ENCODE measurements around the gene IRAG1.

The IRAG1 gene

DNA sequence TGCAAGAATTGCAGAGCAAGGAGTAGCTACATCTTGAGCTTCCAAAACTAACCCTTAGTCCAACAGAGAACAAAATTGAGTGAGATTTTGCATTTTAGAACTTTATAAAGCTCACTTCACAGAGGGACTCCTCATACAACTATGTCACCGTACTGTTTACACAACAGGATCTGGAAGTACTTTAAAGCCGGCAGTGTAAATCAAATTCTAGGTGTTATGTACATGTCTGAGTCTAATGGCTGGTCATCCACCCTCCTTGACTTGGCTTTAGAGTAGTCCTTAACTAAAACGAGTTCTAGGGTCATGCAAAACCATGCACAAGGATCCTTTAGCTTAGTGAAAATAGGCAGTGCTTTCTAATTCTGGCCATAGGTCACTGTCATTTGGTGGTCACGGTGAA, 23.5 kb downstream of the IRAG1 start:
- no peak overlapping the region for H3K4me3 ChIP-seq (ENCODE audit: low read depth, low read length)

DNA sequence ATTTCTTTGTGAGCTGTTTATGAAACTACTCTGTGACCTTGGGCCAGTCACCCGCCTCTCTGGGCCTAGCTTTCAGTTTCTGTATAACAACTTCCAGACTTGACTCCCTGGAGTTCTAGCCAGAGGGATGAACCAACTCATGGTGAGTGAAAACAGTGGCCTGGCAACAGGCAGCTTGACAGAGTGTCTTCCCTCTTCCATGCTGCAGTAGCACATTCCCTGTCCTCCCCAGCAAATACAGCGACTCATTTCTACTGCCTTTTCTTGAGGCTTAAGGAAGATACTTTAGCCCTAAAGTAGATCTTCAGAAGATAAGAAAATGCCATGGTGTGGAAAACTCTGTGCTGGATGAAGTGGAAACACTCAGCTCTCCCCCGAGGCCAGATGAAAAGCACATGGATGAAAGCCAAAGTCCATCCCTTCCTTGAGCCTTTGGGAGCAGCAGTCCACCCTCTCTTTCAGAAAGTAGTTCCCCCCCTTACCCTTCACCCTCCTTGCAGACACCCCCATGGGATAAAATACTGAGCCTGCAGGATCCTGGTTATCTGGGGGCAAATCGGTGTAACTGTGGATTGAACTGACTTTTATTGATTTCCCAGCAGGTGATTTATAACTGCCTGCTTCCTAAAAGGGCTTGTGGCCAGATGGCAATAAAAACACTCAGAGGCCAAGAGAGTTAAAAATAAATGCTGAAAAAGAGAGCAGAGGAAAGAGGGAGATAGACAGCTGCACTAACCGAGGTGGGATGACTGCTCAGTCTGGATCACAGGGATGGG, 24.1 kb downstream of the IRAG1 start:
- H3K4me3 ChIP-seq (ENCODE audit: low read depth, low read length): no peak overlapping the region

DNA sequence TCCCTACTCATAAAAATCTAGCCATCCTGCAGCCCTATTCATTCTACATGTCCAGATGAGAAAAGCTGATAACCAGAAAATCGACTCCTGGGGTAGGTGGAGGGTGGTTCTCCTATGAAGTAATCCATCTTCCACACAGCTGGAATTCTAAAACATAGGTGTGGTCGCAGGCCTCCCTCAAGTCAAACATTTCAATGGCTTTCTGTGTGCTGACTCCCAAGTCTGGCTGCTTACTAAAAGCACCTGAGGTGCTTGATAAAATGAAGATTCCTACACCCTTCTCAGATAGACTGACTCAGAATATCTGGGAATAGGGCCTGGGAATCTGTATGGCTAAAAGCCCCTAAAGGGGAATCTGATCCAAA, 26.1 kb downstream of the IRAG1 start:
- H3K4me3 ChIP-seq (ENCODE audit: low read depth, low read length): no peak overlapping the region

DNA sequence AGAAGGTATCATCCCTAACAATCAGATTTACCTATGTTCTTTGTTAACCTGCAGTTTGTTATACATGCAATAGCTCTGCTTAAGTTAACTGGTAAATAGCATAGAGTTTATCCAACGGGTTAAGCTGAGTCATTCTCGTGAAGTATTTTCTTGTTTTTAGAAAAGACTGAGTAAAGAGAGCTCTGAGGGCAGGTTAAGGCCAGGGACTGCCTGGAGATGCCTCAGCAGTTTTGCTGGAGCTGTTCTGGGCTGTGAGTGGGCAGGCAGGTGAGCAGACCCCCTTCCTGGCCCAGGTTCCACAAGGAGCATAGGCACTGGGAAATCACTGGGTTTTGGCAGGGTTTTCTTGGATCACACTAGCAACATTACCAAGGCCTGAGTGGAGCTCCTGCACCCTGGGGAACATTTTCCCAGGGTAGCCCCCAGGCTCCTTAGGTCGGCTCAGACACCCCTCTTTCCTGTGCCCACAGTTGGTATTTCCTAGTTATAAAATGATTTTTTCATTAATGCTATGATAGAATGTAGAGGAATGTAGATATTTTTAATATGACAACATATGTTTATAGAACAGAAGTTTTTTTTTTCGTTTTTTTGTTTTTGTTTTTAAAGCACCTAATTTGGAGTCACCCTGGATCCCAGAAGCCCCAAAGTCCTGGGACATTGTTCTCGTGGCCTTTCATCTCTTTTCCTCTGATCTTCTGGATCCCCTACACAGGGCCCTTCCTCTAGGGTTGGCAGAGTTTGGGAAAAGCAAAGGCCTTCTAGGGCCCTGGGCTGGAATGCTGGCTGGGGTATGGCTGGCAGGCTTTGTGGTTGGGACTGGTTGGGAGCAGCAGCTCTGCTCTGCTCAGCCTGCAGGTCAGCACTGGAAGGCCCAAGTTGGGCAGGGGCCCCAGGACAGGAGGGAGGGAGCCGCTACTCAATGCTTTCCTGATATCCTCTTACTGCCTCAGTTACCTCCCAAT, 26.7 kb downstream of the IRAG1 start:
- no peak overlapping the region for H3K4me3 ChIP-seq (ENCODE audit: low read depth, low read length)

DNA sequence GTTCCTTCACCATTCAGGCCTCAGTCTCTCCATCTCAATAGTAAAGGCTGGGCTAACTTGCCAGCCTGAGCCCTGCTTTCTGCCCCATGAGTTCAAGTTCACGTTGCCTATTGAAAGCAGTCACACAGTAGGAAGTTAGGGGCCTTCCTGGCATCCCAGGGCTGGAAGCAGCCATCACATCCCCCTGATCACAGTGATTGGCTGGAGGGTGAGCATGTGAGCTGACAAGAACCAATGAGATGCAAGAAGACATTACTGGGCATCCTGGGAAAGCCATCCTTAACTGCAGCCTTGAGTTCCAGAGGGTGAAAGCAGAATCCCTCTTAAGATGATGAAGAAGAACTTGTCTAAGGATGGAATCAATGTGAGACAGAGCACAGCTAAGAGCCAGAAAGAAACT, 29.1 kb downstream of the IRAG1 start:
- no peak overlapping the region for H3K4me3 ChIP-seq (ENCODE audit: low read depth, low read length)

DNA sequence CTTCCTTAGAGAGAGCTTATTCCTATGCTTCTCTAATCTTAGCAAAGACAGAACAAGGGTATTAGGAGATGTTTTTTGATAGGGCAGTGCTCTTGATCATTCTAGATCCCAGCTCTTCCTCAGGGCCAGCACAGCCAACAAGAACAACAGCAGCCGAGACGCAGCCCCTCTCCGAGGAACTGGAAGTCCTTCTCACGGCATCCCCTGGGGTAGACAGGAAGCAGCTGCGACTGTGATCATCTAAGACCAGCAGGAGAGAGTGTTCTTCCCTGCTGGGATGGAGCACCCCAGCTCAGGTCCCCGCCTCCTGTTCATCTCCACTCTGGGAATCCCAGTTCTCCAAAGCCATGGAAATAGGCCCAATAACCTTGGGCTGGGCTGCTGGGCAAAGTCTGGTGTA, 29.6 kb downstream of the IRAG1 start:
- H3K4me3 ChIP-seq (ENCODE audit: low read depth, low read length): no peak overlapping the region

DNA sequence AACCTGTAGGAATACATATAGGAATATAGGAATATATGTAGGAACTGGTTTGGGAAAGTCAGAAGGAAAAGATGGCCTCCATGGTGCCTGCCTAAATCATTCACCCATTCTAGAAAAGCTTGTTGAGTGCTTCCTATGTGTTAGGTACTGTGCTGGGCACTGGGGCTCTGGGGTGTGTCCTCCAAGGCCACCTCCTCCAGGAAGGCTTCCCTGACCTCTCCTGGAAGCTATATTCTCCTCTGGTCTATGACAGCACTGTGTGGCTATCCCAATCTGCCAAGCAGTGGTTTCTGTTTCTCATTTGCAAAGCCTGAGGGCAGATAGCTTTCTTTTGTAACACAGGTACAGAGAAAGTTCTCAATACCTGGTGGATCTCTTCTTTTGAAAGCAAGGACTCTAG, 30.2 kb downstream of the IRAG1 start:
- no peak overlapping the region for H3K4me3 ChIP-seq (ENCODE audit: low read depth, low read length)

DNA sequence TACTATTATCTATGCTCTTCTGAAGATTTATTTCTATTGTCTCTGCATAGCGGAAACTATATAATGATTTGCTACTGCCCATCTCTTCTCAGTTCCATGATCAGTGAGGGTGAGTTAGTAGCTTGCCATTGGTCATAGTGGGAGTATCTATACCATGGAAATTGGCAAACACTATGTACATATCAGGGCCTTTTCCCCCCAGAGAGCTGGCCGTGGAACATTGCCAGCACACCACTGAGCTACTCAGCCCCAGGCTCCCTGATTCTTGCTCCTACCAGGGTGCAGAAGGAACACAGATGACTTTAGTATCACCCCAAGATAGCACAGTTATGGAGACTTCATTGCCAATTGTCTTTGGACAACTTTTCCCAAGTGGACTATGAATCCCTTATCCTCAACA, 33.2 kb downstream of the IRAG1 start:
- H3K4me3 ChIP-seq (ENCODE audit: low read depth, low read length): no peak overlapping the region

DNA sequence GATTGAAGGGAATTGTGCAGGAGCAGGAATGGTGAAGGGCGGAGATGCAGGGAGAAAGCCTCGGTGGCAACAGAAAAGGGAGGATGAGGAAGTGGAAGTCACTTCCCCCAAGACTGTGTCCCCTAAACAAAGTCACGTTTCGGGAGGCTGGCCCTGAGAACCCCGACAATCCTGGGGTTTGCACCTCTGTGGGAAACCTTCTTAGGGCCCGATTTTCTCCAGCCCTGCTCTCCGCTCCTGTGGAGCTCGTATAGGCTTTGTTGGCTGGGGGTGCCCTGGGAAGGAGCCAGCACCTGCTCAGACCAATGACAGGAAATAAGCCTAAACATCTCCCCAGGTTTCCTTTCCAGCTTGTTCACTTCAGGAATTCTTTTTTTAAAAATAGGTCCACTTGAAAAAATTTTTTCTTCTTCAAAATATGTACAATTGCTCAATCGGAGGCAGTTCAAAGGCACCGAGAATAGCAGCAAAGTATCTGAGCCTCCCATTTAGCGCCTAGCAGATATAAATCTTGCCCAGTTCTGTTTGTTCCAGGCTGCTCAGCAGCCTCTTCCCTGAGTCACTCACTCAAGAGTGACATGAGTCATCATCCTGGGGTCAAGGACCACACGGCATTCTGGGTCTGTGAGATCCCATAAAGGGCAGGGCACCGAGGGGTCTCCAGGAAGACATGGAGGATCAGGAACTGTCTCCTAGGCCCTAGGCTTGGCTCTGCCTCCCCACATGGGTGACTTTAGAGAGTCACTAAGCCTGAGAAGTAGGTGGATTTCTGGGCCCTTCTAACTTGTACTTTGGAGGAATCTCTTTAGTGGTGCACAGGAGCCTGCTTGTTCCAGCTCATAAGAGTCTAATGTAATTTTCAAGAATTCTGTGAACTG, 34.0 kb downstream of the IRAG1 start:
- H3K4me3 ChIP-seq (ENCODE audit: low read depth, low read length): no peak overlapping the region

DNA sequence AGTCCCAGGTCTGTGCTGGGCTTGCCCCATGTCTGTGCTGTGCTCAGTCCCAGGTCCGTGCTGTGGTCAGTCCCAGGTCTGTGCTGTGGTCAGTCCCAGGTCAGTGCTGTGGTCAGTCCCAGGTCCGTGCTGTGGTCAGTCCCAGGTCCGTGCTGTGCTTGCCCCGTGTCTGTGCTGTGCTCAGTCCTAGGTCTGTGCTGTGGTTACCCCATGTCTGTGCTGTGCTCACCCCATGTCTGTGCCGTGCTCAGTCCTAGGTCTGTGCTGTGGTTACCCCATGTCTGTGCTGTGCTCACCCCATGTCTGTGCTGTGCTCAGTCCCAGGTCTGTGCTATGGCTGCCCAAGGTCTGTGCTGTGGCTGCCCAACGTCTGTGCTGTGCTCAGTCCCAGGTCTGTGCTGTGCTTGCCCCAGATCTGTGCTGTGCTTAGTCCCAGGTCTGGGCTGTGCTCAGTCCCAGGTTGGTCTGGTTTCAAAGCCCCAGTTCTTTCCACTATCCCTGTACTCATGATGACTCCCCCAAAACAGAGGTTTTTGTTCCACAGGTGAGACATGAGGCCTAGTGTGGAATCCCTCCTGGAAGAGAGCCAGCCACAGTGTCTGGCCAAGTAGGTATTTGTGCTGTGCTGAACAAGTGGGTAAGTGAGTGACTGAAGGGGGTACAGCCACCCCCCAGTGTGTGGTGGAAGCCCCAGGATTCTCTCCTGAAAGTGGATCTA, 34.8 kb downstream of the IRAG1 start:
- no peak overlapping the region for H3K4me3 ChIP-seq (ENCODE audit: low read depth, low read length)

DNA sequence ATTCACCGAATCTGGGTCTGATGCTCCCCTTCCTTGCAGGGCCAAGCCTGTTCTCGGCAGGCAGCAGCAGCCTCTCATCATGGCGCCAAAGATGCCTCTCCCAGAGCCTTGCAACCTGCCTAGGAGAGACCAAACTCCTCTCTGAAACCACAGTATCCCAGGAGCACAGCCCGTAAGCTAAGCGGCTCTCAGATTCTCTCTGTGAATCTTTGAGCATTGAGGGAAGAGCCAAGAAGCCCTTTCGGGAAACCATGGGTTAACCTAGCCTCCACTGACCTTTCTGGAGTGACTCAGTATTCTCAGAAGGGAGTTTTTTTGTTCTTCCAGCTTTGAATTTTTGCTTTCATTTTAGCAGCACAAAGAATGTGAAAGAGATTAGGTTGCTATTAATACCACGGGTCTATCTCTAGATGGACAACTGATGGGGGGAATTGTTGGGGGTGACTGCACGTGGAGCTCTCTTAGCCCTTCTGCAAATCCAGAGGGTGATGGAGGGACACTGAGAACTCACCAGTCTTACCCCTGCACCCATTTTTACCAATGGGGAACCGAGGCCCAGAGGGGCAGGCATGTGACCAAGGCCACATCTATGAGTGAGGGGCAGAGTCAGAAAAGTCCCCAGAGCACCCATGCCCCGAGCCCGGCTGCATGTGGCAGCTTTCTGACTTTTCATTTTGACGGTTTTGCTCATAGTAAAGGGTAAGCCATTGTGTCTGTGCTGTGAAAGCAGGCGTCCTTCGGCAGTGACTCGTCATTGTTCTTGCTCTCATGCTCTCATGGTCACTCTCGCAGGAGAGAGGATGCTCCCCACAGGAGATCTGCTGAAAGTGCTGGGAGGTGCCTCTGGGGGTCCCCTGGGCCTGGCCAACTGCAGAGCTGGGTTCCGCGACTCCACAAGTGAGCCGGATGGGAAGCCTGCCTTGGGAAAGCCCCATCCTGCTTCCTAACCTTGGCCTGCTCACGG, 36.0 kb downstream of the IRAG1 start:
- no peak overlapping the region for H3K4me3 ChIP-seq (ENCODE audit: low read depth, low read length)

DNA sequence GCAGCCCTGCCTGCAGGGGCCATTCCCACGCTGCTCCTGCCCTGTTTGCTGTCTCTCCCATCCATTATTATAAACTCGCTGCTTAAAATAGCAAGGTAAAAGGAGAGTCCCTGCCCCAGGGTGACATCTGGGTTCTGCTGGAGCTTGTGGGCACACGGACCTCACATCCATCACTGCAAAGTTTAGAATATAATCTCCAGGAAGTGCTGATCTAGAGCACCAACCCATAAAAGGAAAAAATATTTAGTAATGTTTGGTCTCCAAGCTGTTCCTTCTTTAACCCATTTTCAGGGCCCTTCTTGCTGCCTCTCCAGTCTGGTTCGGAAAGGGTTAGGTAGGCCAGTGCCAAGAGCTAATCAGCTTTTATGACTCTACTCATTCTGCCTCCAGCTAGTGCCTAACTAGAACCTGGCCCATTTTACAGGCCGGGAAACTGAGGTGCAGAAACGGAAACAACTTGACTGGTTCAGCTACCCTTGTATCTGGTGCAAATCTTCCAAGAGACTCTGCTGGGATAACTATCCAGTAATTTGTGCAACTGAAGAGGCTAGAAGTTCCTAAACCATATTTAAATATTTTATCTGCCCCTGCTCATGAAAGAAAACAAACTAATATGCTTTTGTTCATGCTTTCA, 37.5 kb downstream of the IRAG1 start:
- no peak overlapping the region for H3K4me3 ChIP-seq (ENCODE audit: low read depth, low read length)

DNA sequence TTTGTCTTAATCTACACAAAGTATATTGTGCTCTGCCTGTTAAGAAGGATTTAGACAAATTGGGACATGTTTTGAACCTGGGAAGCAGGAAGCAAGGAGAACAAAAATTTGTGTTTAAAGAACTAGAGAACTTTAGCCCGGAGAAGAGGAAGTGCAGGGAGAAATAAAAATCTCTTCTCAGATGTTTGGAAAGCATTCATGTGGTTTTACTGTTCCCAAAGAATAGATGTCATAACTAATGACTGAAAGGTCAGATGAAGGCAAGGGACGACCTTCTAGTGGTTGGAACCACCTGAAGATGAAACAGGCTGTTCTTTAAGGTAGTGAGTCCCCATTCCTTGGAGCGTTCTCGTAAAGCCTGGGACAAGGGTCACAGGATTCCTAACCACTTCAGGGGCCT, 38.3 kb downstream of the IRAG1 start:
- no peak overlapping the region for H3K4me3 ChIP-seq (ENCODE audit: low read depth, low read length)

DNA sequence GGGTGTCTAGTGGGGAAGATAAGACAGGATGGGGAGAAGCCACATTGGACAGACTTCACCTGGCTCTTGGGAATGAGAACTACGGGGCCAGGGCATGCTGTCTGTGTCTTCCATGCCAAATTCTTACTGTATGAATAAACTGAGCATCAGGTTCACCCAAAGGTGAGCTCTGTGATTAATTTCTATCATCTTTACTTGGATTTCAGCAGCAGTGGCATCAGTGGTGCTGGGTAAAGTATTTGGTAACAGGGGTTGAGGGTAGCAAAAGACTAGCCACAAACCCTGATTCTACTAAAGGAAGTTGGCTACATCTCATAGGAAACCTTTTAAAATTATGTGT, 38.8 kb downstream of the IRAG1 start:
- H3K4me3 ChIP-seq (ENCODE audit: low read depth, low read length): no peak overlapping the region

DNA sequence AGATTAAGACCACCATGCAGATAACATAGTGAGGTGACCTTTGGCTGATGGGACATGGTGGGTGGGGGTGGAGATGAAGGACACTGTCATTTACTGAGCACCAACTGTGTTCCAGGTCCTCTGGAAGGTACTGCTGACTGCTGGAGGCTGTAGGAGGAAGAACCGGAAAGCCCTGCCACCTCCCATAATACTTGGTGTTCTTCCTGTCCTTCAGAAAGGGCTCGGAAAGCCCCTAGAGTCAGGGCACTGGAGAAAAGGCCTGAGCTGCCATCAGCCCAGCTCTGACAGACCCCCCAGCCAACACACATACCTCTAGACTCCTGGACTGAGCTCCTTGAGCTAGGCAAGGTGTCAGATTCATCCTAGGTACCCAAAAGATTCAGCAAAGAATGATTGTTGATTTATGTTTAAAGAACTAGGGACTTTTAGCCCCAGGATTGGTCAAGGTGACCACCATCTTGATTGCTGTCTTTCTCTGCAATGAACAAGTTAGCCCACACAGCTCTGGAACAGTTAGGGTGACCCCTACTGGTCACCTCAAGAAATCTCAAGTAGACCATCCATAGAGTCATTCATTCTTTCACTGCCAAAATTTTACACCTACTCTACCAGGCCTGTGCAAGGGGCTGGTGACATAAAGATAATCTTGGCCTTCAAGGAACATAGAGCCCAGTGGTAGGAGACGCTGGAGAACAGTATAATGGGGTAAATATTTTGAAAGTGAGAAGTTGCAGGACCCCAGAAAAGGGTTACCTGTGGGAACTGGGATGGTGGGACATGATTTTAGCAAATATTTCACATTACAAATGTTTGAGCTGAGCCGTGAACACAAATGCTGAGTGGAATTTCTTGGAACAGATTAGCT, 39.4 kb downstream of the IRAG1 start:
- H3K4me3 ChIP-seq (ENCODE audit: low read depth, low read length): no peak overlapping the region

DNA sequence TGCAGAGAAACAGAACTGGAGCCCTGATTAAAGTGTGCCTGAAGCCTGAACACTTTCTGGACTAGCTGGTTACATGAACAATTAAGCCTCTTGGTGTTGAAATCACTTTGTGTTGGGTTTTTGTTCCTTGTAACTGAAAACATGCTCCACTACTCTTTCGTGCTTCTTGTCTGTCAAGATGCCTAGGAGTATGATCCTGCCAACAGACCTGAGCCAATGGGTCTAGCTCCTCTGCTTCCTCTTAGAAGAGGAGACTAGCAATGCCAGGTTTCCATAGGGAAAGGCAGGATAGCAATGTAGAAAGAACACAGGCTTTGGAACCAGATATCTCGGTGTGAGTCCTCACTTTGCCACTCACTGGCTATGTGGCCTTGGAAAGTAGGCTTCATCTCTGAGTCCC, 40.3 kb downstream of the IRAG1 start:
- H3K4me3 ChIP-seq (ENCODE audit: low read depth, low read length): no peak overlapping the region

DNA sequence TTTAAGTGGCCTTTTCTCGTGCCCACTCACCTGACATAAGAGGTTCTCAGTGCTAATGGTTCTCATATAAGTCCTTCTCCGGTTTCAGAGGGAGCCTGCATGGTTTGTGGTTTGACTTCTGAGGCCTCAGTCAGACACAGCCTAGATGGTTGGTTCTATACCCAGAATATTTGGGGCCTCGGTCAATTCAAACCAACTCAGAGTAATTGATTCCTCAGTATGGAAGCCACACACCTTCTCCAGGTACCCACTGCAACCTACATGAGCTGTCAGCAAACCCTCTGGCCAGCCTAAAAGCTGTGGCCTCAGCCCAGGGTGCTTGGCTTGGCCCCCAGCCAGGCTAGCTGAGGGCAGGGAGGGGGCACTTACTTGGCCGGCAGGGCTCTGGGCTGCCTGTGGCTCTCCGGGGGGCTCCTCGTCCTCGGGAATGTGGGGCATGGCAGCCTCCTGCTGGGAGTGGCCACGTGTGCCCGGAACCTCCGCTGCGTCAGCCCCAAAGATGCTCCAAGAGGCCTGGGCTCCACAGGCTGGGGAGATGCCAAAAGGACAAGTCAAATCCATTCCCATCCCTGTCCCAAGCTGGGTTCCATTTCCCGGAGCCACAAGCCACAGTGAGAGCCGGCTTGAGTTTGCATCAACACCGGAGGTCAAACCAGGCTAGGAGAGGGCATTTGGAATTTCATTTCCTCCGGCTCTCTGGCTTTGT, 41.7 kb downstream of the IRAG1 start:
- H3K4me3 ChIP-seq (ENCODE audit: low read depth, low read length): no peak overlapping the region

DNA sequence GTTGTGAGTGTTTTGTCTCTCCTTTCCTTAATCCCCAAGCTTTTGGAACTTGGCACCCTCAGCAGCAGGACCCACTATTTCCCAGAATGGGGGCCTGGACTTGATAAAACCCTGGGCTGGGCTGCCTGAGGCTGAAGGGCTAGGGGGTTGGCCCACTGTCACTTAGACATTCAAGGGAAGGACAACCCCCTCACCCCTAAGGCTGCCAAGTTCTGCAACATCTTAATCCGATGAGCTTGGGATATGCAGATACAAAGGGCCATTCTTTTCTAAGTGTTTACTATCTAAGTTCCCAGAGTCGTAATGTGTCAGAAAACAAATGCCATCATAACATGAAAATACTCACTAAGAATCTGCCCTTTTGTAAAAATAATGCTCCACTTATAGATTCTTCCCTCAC, 42.9 kb downstream of the IRAG1 start:
- H3K4me3 ChIP-seq (ENCODE audit: low read depth, low read length): no peak overlapping the region

Measured in iPS-11a (cell line).